Liver (tissue), 9 donors: ENCODE data around the gene EID2B. TPM values are rescaled to one million over a fixed set of nuclear protein-coding genes. Genes with fewer than 3 reads are reported as not detected.

Experiments used
- DNase-seq: peaks from one replicate; pipeline ENCODE4 v3.0.0-alpha.2; 2017; ENCODE audit warnings: low spot score
- H3K27ac ChIP-seq, 2 donors: one replicate each; pipeline ENCODE4 v1.7.0; 2013; ENCODE audit warnings: inconsistent platforms in 2 of 2, low read length in 2 of 2, control low read depth in 1 of 2, low read depth in 1 of 2, mild to moderate bottlenecking in 1 of 2
- H3K27me3 ChIP-seq, 4 donors: one replicate each; pipeline versions ENCODE4 v1.6.1 to v1.7.0; 2013; ENCODE audit warnings: low read length in 3 of 4, inconsistent platforms in 1 of 4, mild to moderate bottlenecking in 1 of 4, moderate library complexity in 1 of 4; ENCODE audit not compliant: control insufficient read depth in 4 of 4, insufficient read depth in 4 of 4
- H3K36me3 ChIP-seq, 4 donors: one replicate each; pipeline versions ENCODE4 v1.6.1 to v1.7.0; 2013; ENCODE audit warnings: low read length in 3 of 4, mild to moderate bottlenecking in 3 of 4, low read depth in 1 of 4, moderate library complexity in 1 of 4; ENCODE audit not compliant: control insufficient read depth in 4 of 4, insufficient read depth in 3 of 4
- H3K4me1 ChIP-seq, 4 donors: one replicate each; pipeline versions ENCODE4 v1.6.1 to v1.7.0; 2013; ENCODE audit warnings: low read length in 3 of 4, mild to moderate bottlenecking in 3 of 4, moderate library complexity in 1 of 4; ENCODE audit not compliant: control insufficient read depth in 4 of 4, insufficient read depth in 4 of 4
- H3K4me3 ChIP-seq, 3 donors: one replicate each; pipeline versions ENCODE4 v1.6.1 to v1.7.0; 2013; ENCODE audit warnings: low read length in 3 of 3, control low read depth in 1 of 3, low read depth in 1 of 3, mild to moderate bottlenecking in 1 of 3
- H3K9ac ChIP-seq, 2 donors: one replicate each; pipeline ENCODE4 v1.7.0; 2013; ENCODE audit warnings: low read length in 2 of 2, mild to moderate bottlenecking in 2 of 2, moderate library complexity in 2 of 2, control low read depth in 1 of 2, low read depth in 1 of 2
- H3K9me3 ChIP-seq, 4 donors: one replicate each; pipeline versions ENCODE4 v1.6.1 to v1.7.0; 2013; ENCODE audit warnings: low read length in 3 of 4; ENCODE audit not compliant: control insufficient read depth in 4 of 4
- ATF3 ChIP-seq: IDR thresholded peaks from 2 replicates; pipeline ENCODE4 v1.6.1; 2016; ENCODE audit warnings: antibody characterized with exemption
- CTCF ChIP-seq: fragments of 150-350 bp; IDR thresholded peaks from 2 replicates; pipeline ENCODE4 v1.5.1; 2017; ENCODE audit warnings: improper control_type of control experiment, low read depth, low read length; ENCODE audit not compliant: missing input control
- EGR1 ChIP-seq, 2 donors: IDR thresholded peaks; 2 replicates each; pipeline ENCODE4 v1.6.1; 2016 to 2018; ENCODE audit warnings: antibody characterized with exemption in 2 of 2, low read depth in 2 of 2
- FOXA1 ChIP-seq: IDR thresholded peaks from 2 replicates; pipeline ENCODE4 v1.6.1; 2016; ENCODE audit warnings: antibody characterized with exemption
- FOXA2 ChIP-seq: IDR thresholded peaks from 2 replicates; pipeline ENCODE4 v1.6.1; 2016; ENCODE audit warnings: antibody characterized with exemption
- GABPA ChIP-seq, 2 donors: IDR thresholded peaks in 1 of 2; conservative IDR thresholded peaks in 1 of 2; 2 replicates each; pipeline ENCODE4 v1.6.1; 2016; ENCODE audit warnings: antibody characterized with exemption in 2 of 2, mild to moderate bottlenecking in 1 of 2, moderate library complexity in 1 of 2
- HNF4A ChIP-seq, 2 donors: conservative IDR thresholded peaks; 2 replicates each; pipeline ENCODE4 v1.6.1; 2016; ENCODE audit warnings: antibody characterized with exemption in 2 of 2, mild to moderate bottlenecking in 2 of 2
- HNF4G ChIP-seq: IDR thresholded peaks from 2 replicates; pipeline ENCODE4 v1.6.1; 2016; ENCODE audit warnings: antibody characterized with exemption
- JUND ChIP-seq, 2 donors: IDR thresholded peaks; 2 replicates each; pipeline ENCODE4 v1.6.1; 2016; ENCODE audit warnings: antibody characterized with exemption in 2 of 2
- MAX ChIP-seq: IDR thresholded peaks from 2 replicates; pipeline ENCODE4 v1.6.1; 2016; ENCODE audit warnings: antibody characterized with exemption
- NR2F2 ChIP-seq: IDR thresholded peaks from 2 replicates; pipeline ENCODE4 v1.6.1; 2016; ENCODE audit warnings: antibody characterized with exemption
- RAD21 ChIP-seq, 2 donors: IDR thresholded peaks; 2 replicates each; pipeline ENCODE4 v1.6.1; 2016; ENCODE audit warnings: antibody characterized with exemption in 2 of 2, mild to moderate bottlenecking in 2 of 2
- RXRA ChIP-seq, 2 donors: IDR thresholded peaks; 2 replicates each; pipeline ENCODE4 v1.6.1; 2017 to 2018; ENCODE audit warnings: antibody characterized with exemption in 2 of 2, mild to moderate bottlenecking in 1 of 2
- SP1 ChIP-seq: IDR thresholded peaks from 2 replicates; pipeline ENCODE4 v1.6.1; 2018; ENCODE audit warnings: antibody characterized with exemption, mild to moderate bottlenecking
- TAF1 ChIP-seq: conservative IDR thresholded peaks from 2 replicates; pipeline ENCODE4 v1.6.1; 2016; ENCODE audit warnings: antibody characterized with exemption, mild to moderate bottlenecking
- YY1 ChIP-seq: IDR thresholded peaks from 2 replicates; pipeline ENCODE4 v1.6.1; 2016; ENCODE audit warnings: antibody characterized with exemption, mild to moderate bottlenecking
- WGBS: extraction: QIAGEN DNeasy Blood & Tissue Kit; methylation state at CpG from one replicate; pipeline ENCODE4 v1.1.7; 2013; 5-methylcytosine and 5-hydroxymethylcytosine counted together
- polyA plus RNA-seq, 2 donors: library from polyadenylated mRNA; stranded (reverse) in 1 of 2; unstranded in 1 of 2; fragments of 200-250 nt in 1 of 2; fragments of >200 nt in 1 of 2; fragmentation: Nextera tagmentation in 1 of 2; extraction: Ambion mirVana in 1 of 2; gene quantifications; one replicate each; pipeline versions ENCODE4 v1.2.1 to v1.2.3, GENCODE V29; 2013 to 2015
- total RNA-seq, 2 donors: library from RNA; depleted of rRNA; stranded (reverse); fragments of >200 nt; gene quantifications; one replicate each; pipeline ENCODE4 v1.2.3, GENCODE V29; 2014
- TF ChIP-seq, protein P1 (sequence below): IDR thresholded peaks from 2 replicates; pipeline ENCODE4 v1.6.1; 2016; ENCODE audit warnings: antibody characterized with exemption, mild to moderate bottlenecking
- TF ChIP-seq, protein P2 (sequence below): IDR thresholded peaks from 2 replicates; pipeline ENCODE4 v1.6.1; 2016; ENCODE audit warnings: antibody characterized with exemption
- donor health status: healthy.
- donor health status: healthy.
- donor health status: healthy.
- donor health status: healthy.
- donor health status: healthy.

EID2B gene
- total and polyA plus RNA-seq, 4 donors, result 0.38 to 1.4 (median 1.1) TPM

DNA sequence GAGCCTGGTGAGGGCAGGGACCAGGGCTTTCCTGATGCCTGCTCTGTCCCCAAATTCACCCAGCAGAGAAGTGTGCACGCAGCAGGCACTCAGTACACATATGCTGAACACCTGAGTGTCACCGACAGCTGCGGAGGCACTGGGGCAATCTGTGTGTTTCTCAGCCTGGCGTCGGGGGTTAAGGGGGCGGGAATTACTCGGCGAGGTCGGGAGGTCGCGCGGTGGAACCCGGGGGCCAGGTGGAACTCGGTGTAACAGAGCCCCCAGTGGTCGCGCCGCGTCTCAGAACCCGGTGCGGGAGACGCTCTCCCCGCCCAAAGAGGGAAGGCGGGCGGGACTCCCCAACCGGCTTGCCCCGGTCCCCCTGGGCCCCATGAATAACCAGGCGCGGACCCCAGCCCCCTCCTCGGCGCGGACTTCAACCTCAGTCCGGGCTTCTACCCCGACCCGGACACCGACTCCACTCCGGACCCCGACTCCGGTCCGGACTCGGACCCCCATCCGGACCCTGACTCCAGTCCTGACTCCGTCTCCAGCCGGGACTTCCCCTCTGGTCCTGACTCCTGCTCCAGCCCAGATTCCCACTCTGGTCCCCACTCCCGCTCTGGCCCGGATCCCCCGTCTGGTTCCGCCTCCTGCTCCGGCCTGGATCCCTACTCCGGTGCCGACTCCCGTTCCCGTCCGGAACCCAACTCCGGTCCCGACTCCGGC is 17.7 kb downstream of the EID2B start, which contains the start of gene SELENOV:
SELENOV (plus strand) TSS at position 300 of the 711 bp plus-strand sequence; CDS start at position 374, 74 bp downstream.
- Histone ChIP-seq H3K4me3 (peak within 1 kb of the TSS in 1 of 3 donors; percentile 35), H3K27ac (no peak within 1 kb of the TSS), H3K9ac (no peak within 1 kb of the TSS), H3K27me3 (peaks cover 0 to 15% (median 9%) of the 10 kb centered on the region in 4 donors), H3K4me1 (peaks cover 5 to 12% (median 7%) of the 10 kb centered on the region in 4 donors), H3K36me3 (no peaks in the 10 kb centered on the region), H3K9me3 (peaks cover 0 to 2% (median 0%) of the 10 kb centered on the region in 4 donors)
- WGBS, result 2% methylated on average over 56 of the region's 56 CpGs
- no peak for TF ChIP-seq MAX
- TF ChIP-seq CTCF, result no peak
- no peak for TF ChIP-seq RXRA (IDR thresholded peaks at IDR 0.05)
- no peak for TF ChIP-seq HNF4A (conservative IDR thresholded peaks at IDR 0.05)
- TF ChIP-seq EGR1 (IDR thresholded peaks at IDR 0.05; ENCODE audit: low read depth in 2 of 2), result no peak
- no peak for TF ChIP-seq FOXA1
- no peak for TF ChIP-seq GABPA (IDR thresholded peaks at IDR 0.05 in 1 of 2, conservative IDR thresholded peaks at IDR 0.05 in 1 of 2)
- TF ChIP-seq SP1, result no peak
- no peak for TF ChIP-seq RAD21 (IDR thresholded peaks at IDR 0.05)
- TF ChIP-seq JUND (IDR thresholded peaks at IDR 0.05), result no peak
- TF ChIP-seq FOXA2, result no peak
- no peak for TF ChIP-seq NR2F2
- TF ChIP-seq HNF4G, result no peak
- TF ChIP-seq, protein P1, sequence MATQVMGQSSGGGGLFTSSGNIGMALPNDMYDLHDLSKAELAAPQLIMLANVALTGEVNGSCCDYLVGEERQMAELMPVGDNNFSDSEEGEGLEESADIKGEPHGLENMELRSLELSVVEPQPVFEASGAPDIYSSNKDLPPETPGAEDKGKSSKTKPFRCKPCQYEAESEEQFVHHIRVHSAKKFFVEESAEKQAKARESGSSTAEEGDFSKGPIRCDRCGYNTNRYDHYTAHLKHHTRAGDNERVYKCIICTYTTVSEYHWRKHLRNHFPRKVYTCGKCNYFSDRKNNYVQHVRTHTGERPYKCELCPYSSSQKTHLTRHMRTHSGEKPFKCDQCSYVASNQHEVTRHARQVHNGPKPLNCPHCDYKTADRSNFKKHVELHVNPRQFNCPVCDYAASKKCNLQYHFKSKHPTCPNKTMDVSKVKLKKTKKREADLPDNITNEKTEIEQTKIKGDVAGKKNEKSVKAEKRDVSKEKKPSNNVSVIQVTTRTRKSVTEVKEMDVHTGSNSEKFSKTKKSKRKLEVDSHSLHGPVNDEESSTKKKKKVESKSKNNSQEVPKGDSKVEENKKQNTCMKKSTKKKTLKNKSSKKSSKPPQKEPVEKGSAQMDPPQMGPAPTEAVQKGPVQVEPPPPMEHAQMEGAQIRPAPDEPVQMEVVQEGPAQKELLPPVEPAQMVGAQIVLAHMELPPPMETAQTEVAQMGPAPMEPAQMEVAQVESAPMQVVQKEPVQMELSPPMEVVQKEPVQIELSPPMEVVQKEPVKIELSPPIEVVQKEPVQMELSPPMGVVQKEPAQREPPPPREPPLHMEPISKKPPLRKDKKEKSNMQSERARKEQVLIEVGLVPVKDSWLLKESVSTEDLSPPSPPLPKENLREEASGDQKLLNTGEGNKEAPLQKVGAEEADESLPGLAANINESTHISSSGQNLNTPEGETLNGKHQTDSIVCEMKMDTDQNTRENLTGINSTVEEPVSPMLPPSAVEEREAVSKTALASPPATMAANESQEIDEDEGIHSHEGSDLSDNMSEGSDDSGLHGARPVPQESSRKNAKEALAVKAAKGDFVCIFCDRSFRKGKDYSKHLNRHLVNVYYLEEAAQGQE, result no peak
- TF ChIP-seq ATF3, result no peak
- TF ChIP-seq TAF1, result no peak
- no peak for TF ChIP-seq YY1
- no peak for DNase-seq

GRCh38 chr19:39512988-39513387 is 19.7 kb downstream of the EID2B start:
- DNase-seq, result no peak
- 48% methylated on average over 2 of the region's 2 CpGs for WGBS
- H3K4me3 ChIP-seq, result no peak overlapping the region
- no peak overlapping the region for H3K27ac ChIP-seq
- H3K27me3 ChIP-seq, result peaks cover under 1 to 15% (median 11%) of the 10 kb centered on the region in 4 donors
- H3K36me3 ChIP-seq, result no peaks in the 10 kb centered on the region
- peaks cover 0 to 2% (median 0%) of the 10 kb centered on the region in 4 donors for H3K9me3 ChIP-seq
- H3K4me1 ChIP-seq, result peaks cover 5 to 12% (median 7%) of the 10 kb centered on the region in 4 donors
- no peak overlapping the region for H3K9ac ChIP-seq
- TF ChIP-seq TAF1 (no peak), MAX (no peak), GABPA (IDR thresholded peaks at IDR 0.05 in 1 of 2, conservative IDR thresholded peaks at IDR 0.05 in 1 of 2) (no peak), EGR1 (IDR thresholded peaks at IDR 0.05; ENCODE audit: low read depth in 2 of 2) (no peak), FOXA2 (no peak), HNF4G (no peak), NR2F2 (no peak), YY1 (no peak), JUND (IDR thresholded peaks at IDR 0.05) (no peak), ATF3 (no peak), HNF4A (conservative IDR thresholded peaks at IDR 0.05) (no peak)
- TF ChIP-seq, protein P1, result no peak
- TF ChIP-seq, protein P2, sequence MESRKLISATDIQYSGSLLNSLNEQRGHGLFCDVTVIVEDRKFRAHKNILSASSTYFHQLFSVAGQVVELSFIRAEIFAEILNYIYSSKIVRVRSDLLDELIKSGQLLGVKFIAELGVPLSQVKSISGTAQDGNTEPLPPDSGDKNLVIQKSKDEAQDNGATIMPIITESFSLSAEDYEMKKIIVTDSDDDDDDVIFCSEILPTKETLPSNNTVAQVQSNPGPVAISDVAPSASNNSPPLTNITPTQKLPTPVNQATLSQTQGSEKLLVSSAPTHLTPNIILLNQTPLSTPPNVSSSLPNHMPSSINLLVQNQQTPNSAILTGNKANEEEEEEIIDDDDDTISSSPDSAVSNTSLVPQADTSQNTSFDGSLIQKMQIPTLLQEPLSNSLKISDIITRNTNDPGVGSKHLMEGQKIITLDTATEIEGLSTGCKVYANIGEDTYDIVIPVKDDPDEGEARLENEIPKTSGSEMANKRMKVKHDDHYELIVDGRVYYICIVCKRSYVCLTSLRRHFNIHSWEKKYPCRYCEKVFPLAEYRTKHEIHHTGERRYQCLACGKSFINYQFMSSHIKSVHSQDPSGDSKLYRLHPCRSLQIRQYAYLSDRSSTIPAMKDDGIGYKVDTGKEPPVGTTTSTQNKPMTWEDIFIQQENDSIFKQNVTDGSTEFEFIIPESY, result no peak
